IMR-90 (cell line): ENCODE data around the gene PLA2G4E. TPM values are rescaled to one million over a fixed set of nuclear protein-coding genes. Genes with fewer than 3 reads are reported as not detected.

ENCODE experiments used
- ATAC-seq: fragments of 200-7000 bp; cut with Tn5 transposase; 2 replicates; pipeline ENCODE4 v1.9.1; 2020; ENCODE audit warnings: low read depth, mild to moderate bottlenecking, moderate library complexity
- BruUV-seq: library from RNA; stranded (reverse); fragments of 400-500 nt; replicated peaks from 2 replicates; lab custom pipeline; 2021; lab: Mats Ljungman, UMichigan
- CTCF ChIA-PET: fragments of 300-600 bp; formaldehyde crosslinking; extraction: SDS; loops from one replicate; lab custom pipeline; 2021; ENCODE audit warnings: antibody characterized with exemption; lab: Yijun Ruan, JAX
- POLR2A ChIA-PET: fragments of 300-600 bp; sonication (Branson Sonifier 250); formaldehyde crosslinking; loops from one replicate; lab custom pipeline; 2022; ENCODE audit warnings: antibody characterized with exemption; ENCODE audit not compliant: unreplicated experiment; lab: Charles Lee
- DNase-seq: peaks from one replicate; pipeline ENCODE4 v3.0.0; 2013
- H2AFZ ChIP-seq: replicated peaks from 2 replicates; pipeline ENCODE3; 2013; ENCODE audit warnings: low read length, mild to moderate bottlenecking; ENCODE audit not compliant: poor library complexity
- H2AK5ac ChIP-seq: 2 replicates; pipeline ENCODE4 v1.6.1; 2013; ENCODE audit warnings: low read depth, low read length, inconsistent platforms
- H2AK9ac ChIP-seq: replicated peaks from 2 replicates; pipeline ENCODE3; 2013; ENCODE audit warnings: mild to moderate bottlenecking, low read depth, low read length, moderate library complexity; ENCODE audit not compliant: poor library complexity
- H2BK120ac ChIP-seq: 2 replicates; pipeline ENCODE4 v1.6.1; 2013; ENCODE audit warnings: low read depth, low read length, inconsistent platforms
- H2BK15ac ChIP-seq: 3 replicates; pipeline ENCODE4 v1.6.1; 2013; ENCODE audit warnings: low read depth, low read length, inconsistent platforms
- H2BK20ac ChIP-seq: 2 replicates; pipeline ENCODE4 v1.6.1; 2013; ENCODE audit warnings: low read depth, mild to moderate bottlenecking, inconsistent platforms, low read length, moderate library complexity
- H2BK5ac ChIP-seq: 2 replicates; pipeline ENCODE4 v1.6.1; 2013; ENCODE audit warnings: mild to moderate bottlenecking, low read depth, low read length, inconsistent platforms; ENCODE audit not compliant: poor library complexity, severe bottlenecking
- H3K14ac ChIP-seq: replicated peaks from 2 replicates; pipeline ENCODE4 v1.6.1; 2013; ENCODE audit warnings: low read depth, low read length, inconsistent platforms
- H3K18ac ChIP-seq: 2 replicates; pipeline ENCODE4 v1.6.1; 2013; ENCODE audit warnings: low read depth, low read length, control low read depth
- H3K23ac ChIP-seq: 2 replicates; pipeline ENCODE4 v1.6.1; 2013; ENCODE audit warnings: low read depth, low read length, inconsistent platforms
- H3K27ac ChIP-seq: 2 replicates; pipeline ENCODE4 v1.5.1; 2013; ENCODE audit warnings: mild to moderate bottlenecking, control low read depth, low read length; ENCODE audit not compliant: insufficient read depth
- H3K27me3 ChIP-seq: 2 replicates; pipeline ENCODE4 v1.6.1; 2013; ENCODE audit warnings: low read length; ENCODE audit not compliant: control insufficient read depth, insufficient read depth
- H3K36me3 ChIP-seq: 2 replicates; pipeline ENCODE4 v1.6.1; 2013; ENCODE audit warnings: low read length, mixed read lengths; ENCODE audit not compliant: control insufficient read depth, insufficient read depth
- H3K4ac ChIP-seq: 2 replicates; pipeline ENCODE4 v1.6.1; 2013; ENCODE audit warnings: low read depth, low read length, inconsistent platforms
- H3K4me1 ChIP-seq: 2 replicates; pipeline ENCODE4 v1.6.1; 2013; ENCODE audit warnings: low read length, mixed read lengths; ENCODE audit not compliant: control insufficient read depth, insufficient read depth
- H3K4me2 ChIP-seq: 2 replicates; pipeline ENCODE4 v1.6.1; 2013; ENCODE audit warnings: low read depth, mild to moderate bottlenecking, control low read depth, low read length, moderate library complexity
- H3K4me3 ChIP-seq: 2 replicates; pipeline ENCODE4 v1.5.1; 2013; ENCODE audit warnings: low read depth, mild to moderate bottlenecking, control low read depth, low read length, moderate library complexity; ENCODE audit not compliant: insufficient read depth
- H3K56ac ChIP-seq: 2 replicates; pipeline ENCODE4 v1.6.1; 2013; ENCODE audit warnings: low read length, inconsistent platforms; ENCODE audit not compliant: insufficient read depth; ENCODE audit errors: extremely low read depth
- H3K79me1 ChIP-seq, 2 experiments: 2 replicates each; pipeline ENCODE4 v1.6.1; 2013; ENCODE audit warnings: low read length in 2 of 2, inconsistent platforms in 1 of 2, low read depth in 1 of 2
- H3K9ac ChIP-seq: 2 replicates; pipeline ENCODE4 v1.6.1; 2013; ENCODE audit warnings: low read depth, low read length, control low read depth
- H3K9me1 ChIP-seq: 2 replicates; pipeline ENCODE4 v1.6.1; 2013; ENCODE audit warnings: low read length, inconsistent platforms; ENCODE audit not compliant: insufficient read depth
- H3K9me3 ChIP-seq: 2 replicates; pipeline ENCODE4 v1.6.1; 2013; ENCODE audit warnings: low read length; ENCODE audit not compliant: control insufficient read depth, insufficient read depth
- H4K20me1 ChIP-seq: 2 replicates; pipeline ENCODE4 v1.6.1; 2013; ENCODE audit warnings: low read length, inconsistent platforms; ENCODE audit not compliant: insufficient read depth
- H4K5ac ChIP-seq: 2 replicates; pipeline ENCODE4 v1.6.1; 2013; ENCODE audit warnings: mild to moderate bottlenecking, low read depth, low read length, control low read depth
- H4K8ac ChIP-seq, 2 experiments: 2 replicates each; pipeline ENCODE4 v1.6.1; 2013; ENCODE audit warnings: low read depth in 2 of 2, low read length in 2 of 2, control low read depth in 1 of 2, inconsistent platforms in 1 of 2
- H4K91ac ChIP-seq: 2 replicates; pipeline ENCODE4 v1.6.1; 2013; ENCODE audit warnings: low read depth, low read length, inconsistent platforms; ENCODE audit not compliant: insufficient read depth
- BHLHE40 ChIP-seq: fragments of 150-350 bp; IDR thresholded peaks from 2 replicates; pipeline ENCODE4 v1.6.1; 2016; ENCODE audit warnings: mild to moderate bottlenecking, low read depth, low read length
- CEBPB ChIP-seq: IDR thresholded peaks from 2 replicates; pipeline ENCODE4 v1.6.1; 2012; ENCODE audit warnings: low read depth, low read length, improper control_type of control experiment
- CHD1 ChIP-seq: IDR thresholded peaks from 2 replicates; pipeline ENCODE4 v1.6.1; 2012; ENCODE audit warnings: low read depth, low read length, improper control_type of control experiment
- FOS ChIP-seq: fragments of 150-350 bp; IDR thresholded peaks from 2 replicates; pipeline ENCODE4 v1.6.1; 2016; ENCODE audit warnings: low read depth, low read length
- MAFK ChIP-seq: IDR thresholded peaks from 2 replicates; pipeline ENCODE4 v1.6.1; 2012; ENCODE audit warnings: low read depth, low read length, improper control_type of control experiment
- MAZ ChIP-seq: IDR thresholded peaks from 2 replicates; pipeline ENCODE4 v1.6.1; 2012; ENCODE audit warnings: low read depth, mild to moderate bottlenecking, low read length, improper control_type of control experiment, moderate library complexity, borderline replicate concordance
- MXI1 ChIP-seq: IDR thresholded peaks from 2 replicates; pipeline ENCODE4 v1.6.1; 2012; ENCODE audit warnings: low read depth, mild to moderate bottlenecking, low read length, moderate library complexity, borderline replicate concordance
- NFE2L2 ChIP-seq: fragments of 150-350 bp; IDR thresholded peaks from 2 replicates; pipeline ENCODE4 v1.6.1; 2016; ENCODE audit warnings: low read depth, mild to moderate bottlenecking, low read length
- POLR2A ChIP-seq: IDR thresholded peaks from 2 replicates; pipeline ENCODE4 v1.6.1; 2012; ENCODE audit warnings: mild to moderate bottlenecking, low read depth, low read length
- RAD21 ChIP-seq: IDR thresholded peaks from 2 replicates; pipeline ENCODE4 v1.6.1; 2012; ENCODE audit warnings: low read length, improper control_type of control experiment
- RCOR1 ChIP-seq: IDR thresholded peaks from 2 replicates; pipeline ENCODE4 v1.6.1; 2012; ENCODE audit warnings: mild to moderate bottlenecking, low read length, improper control_type of control experiment; ENCODE audit not compliant: insufficient replicate concordance
- RFX5 ChIP-seq: IDR thresholded peaks from 2 replicates; pipeline ENCODE4 v1.8.0; 2012; ENCODE audit warnings: low read depth, mild to moderate bottlenecking, low read length, moderate library complexity
- SMC3 ChIP-seq: fragments of 150-350 bp; IDR thresholded peaks from 2 replicates; pipeline ENCODE4 v1.6.1; 2016; ENCODE audit warnings: low read depth, mild to moderate bottlenecking, antibody characterized with exemption, low read length, moderate library complexity
- WGBS, 2 experiments: methylation state at CpG; one replicate each; pipeline versions ENCODE4 v1.1.5 to v1.1.7; 2013; ENCODE audit warnings: missing lambda C conversion rate in 2 of 2; ENCODE audit not compliant: insufficient read length in 1 of 2; ENCODE audit errors: extremely low coverage in 2 of 2; 5-methylcytosine and 5-hydroxymethylcytosine counted together
- dilution Hi-C: fragments of 300-500 bp; cut with HindIII; formaldehyde crosslinking; loops from one replicate; pipeline ENCODE4 v1.14.3; 2018; ENCODE audit warnings: low sequenced_read_pairs; ENCODE audit not compliant: unreplicated experiment
- in situ Hi-C: fragments of 300-500 bp; cut with MboI; formaldehyde crosslinking; loops from 3 replicates; pipeline ENCODE4 v1.14.3; 2019; ENCODE audit warnings: low sequenced_read_pairs, inconsistent platforms, mixed read lengths
- intact Hi-C: fragments of 100-400 bp; cut with micrococcal nuclease; formaldehyde crosslinking; loops from 2 replicates; pipeline ENCODE4 v1.10.0; 2022
- polyA plus RNA-seq, 3 experiments: library from polyadenylated mRNA; depleted of rRNA; stranded (reverse); fragments of >200 nt; gene quantifications; 2 replicates each; pipeline ENCODE4 v1.2.3, GENCODE V29; 2012; ENCODE audit warnings: low replicate concordance in 1 of 3
- total RNA-seq: library from RNA; depleted of rRNA; stranded (reverse); fragments of >200 nt; gene quantifications from 2 replicates; pipeline ENCODE4 v1.2.3, GENCODE V29; 2012
- TF ChIP-seq, protein P1 (sequence below): fragments of 150-350 bp; IDR thresholded peaks from 2 replicates; pipeline ENCODE4 v1.6.1; 2016; ENCODE audit warnings: low read depth, mild to moderate bottlenecking, low read length, moderate library complexity, borderline replicate concordance
- TF ChIP-seq, protein P2 (sequence below): fragments of 150-350 bp; IDR thresholded peaks from 2 replicates; pipeline ENCODE4 v1.6.1; 2017; ENCODE audit warnings: mild to moderate bottlenecking, antibody characterized with exemption, low read length, low read depth
- TF ChIP-seq, protein P3 (sequence below): conservative IDR thresholded peaks from 2 replicates; pipeline ENCODE4 v1.5.1; 2012; ENCODE audit warnings: mild to moderate bottlenecking, low read depth, low read length, improper control_type of control experiment

The PLA2G4E gene
- total and polyA plus RNA-seq, 2 of the 4 experiments (the other 2 are of a cell fraction): not detected

DNA sequence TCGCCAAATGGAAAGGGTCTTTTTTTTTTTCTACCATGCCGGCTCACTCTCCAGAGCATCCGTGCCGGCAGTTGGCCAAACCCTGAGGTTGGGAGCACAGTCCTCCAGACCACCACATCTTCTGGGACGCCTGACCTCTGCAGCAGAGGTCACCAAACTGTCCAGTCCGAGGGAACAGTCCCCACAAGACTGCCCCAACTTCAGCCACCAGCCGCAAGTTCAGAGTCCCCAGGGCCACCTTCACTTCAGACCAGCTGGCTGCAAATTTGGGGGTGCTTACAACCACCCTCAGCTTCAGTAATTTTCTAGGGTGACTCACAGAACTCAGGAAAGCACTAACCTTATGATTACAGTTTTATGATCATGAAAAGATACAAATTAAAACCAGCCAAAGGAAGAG, 44.6 kb upstream of the PLA2G4E start:
- in situ Hi-C loops: no loop called here
- Histone ChIP-seq H3K18ac (no peak overlapping the region), H3K4me3 (no peak overlapping the region), H3K9me3 (peaks cover 1% of the 10 kb centered on the region; the same call in 1 of the 2 replicates), H3K9me1 (no peaks in the 10 kb centered on the region; the same call in 1 of the 2 replicates), H4K8ac (no peak overlapping the region), H2AK9ac (no peak overlapping the region), H2BK20ac (no peak overlapping the region), H2BK120ac (no peak overlapping the region), H2AFZ (no peak overlapping the region), H3K27ac (no peak overlapping the region), H3K23ac (no peak overlapping the region), H3K14ac (no peak overlapping the region), H3K36me3 (no peaks in the 10 kb centered on the region), H3K9ac (no peak overlapping the region), H3K4me1 (0 out of 2 replicates have a peak, but pooled peaks cover 2% of the 10 kb centered on the region), H4K91ac (no peak overlapping the region), H3K4me2 (no peak overlapping the region), H3K79me1 (no peaks in the 10 kb centered on the region), H3K56ac (no peak overlapping the region), H2AK5ac (no peak overlapping the region), H3K4ac (no peak overlapping the region), H2BK5ac (no peak overlapping the region), H4K5ac (no peak overlapping the region), H2BK15ac (no peak overlapping the region), H4K20me1 (no peaks in the 10 kb centered on the region), H3K27me3 (peaks cover 54% of the 10 kb centered on the region)
- intact Hi-C loops: no loop called here
- CTCF ChIA-PET: interaction anchor here (0.6 kb wide), 1 partner anchor 54 kb away, joined by 5 read pairs; no protein-coding TSS in a partner anchor
- DNase-seq: no peak
- TF ChIP-seq MAFK: no peak
- TF ChIP-seq, protein P1, sequence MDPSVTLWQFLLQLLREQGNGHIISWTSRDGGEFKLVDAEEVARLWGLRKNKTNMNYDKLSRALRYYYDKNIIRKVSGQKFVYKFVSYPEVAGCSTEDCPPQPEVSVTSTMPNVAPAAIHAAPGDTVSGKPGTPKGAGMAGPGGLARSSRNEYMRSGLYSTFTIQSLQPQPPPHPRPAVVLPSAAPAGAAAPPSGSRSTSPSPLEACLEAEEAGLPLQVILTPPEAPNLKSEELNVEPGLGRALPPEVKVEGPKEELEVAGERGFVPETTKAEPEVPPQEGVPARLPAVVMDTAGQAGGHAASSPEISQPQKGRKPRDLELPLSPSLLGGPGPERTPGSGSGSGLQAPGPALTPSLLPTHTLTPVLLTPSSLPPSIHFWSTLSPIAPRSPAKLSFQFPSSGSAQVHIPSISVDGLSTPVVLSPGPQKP: no peak
- no peak for TF ChIP-seq MXI1
- no peak for TF ChIP-seq CEBPB
- no peak for TF ChIP-seq CHD1
- no peak for TF ChIP-seq RAD21
- TF ChIP-seq MAZ: no peak
- TF ChIP-seq, protein P2, sequence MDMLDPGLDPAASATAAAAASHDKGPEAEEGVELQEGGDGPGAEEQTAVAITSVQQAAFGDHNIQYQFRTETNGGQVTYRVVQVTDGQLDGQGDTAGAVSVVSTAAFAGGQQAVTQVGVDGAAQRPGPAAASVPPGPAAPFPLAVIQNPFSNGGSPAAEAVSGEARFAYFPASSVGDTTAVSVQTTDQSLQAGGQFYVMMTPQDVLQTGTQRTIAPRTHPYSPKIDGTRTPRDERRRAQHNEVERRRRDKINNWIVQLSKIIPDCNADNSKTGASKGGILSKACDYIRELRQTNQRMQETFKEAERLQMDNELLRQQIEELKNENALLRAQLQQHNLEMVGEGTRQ: no peak
- TF ChIP-seq FOS: no peak
- TF ChIP-seq, protein P3, sequence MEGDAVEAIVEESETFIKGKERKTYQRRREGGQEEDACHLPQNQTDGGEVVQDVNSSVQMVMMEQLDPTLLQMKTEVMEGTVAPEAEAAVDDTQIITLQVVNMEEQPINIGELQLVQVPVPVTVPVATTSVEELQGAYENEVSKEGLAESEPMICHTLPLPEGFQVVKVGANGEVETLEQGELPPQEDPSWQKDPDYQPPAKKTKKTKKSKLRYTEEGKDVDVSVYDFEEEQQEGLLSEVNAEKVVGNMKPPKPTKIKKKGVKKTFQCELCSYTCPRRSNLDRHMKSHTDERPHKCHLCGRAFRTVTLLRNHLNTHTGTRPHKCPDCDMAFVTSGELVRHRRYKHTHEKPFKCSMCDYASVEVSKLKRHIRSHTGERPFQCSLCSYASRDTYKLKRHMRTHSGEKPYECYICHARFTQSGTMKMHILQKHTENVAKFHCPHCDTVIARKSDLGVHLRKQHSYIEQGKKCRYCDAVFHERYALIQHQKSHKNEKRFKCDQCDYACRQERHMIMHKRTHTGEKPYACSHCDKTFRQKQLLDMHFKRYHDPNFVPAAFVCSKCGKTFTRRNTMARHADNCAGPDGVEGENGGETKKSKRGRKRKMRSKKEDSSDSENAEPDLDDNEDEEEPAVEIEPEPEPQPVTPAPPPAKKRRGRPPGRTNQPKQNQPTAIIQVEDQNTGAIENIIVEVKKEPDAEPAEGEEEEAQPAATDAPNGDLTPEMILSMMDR: no peak
- TF ChIP-seq NFE2L2: no peak
- TF ChIP-seq SMC3: no peak
- no peak for TF ChIP-seq RCOR1
- TF ChIP-seq RFX5: no peak
- no peak for TF ChIP-seq BHLHE40
- TF ChIP-seq POLR2A: no peak
- WGBS, 2 experiments: 35% methylated on average over 4 of the region's 7 CpGs; no CpG with 5 or more reads in 1 of the 2 experiments
- no peak for ATAC-seq
- POLR2A ChIA-PET: no interaction called here
- BruUV-seq: no TSS peak
- dilution Hi-C loops: no loop called here
